Left hindlimb (tissue), 1 donor: ENCODE data around the gene ATXN7L2.
A peak's percentile ranks its signal among the peaks of the same experiment; 100 is the strongest.
"Not testable (repeated sequence)": the region's sequence is repeated elsewhere in the genome, so short reads cannot be mapped to it uniquely, and the experiment has no call there.

ENCODE experiments used
- DNase-seq: peaks from one replicate; pipeline ENCODE4 v3.0.0-alpha.2; 2018

Gene ATXN7L2

GRCh38 chr1:109483672-109484518 is at the start of gene ATXN7L2:
Gene ATXN7L2, plus strand, starts transcription at chr1:109483905. Its CDS starts 49 bp downstream, at chr1:109483954.
- peak; percentile 98 for DNase-seq

DNA sequence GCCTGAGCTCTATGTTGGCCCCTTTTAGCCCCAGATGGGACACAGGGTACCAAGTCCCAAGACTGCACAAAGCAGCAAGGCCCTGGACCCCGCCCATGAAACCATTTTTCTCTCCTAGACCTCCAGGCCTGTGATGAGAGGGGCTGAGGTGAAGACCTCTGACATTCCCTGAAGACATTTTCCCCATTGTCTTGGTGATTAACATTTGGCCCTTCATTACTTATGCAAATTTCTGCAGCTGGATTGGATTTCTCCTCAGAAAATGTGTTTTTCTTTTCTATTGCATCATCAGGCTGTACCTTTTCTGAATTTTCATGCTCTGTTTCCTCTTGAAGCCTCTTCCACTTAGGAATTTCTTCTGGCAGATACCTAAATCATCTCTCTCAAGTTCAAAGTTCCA is 49.2 kb upstream of the ATXN7L2 start:
- DNase-seq: no peak

DNA sequence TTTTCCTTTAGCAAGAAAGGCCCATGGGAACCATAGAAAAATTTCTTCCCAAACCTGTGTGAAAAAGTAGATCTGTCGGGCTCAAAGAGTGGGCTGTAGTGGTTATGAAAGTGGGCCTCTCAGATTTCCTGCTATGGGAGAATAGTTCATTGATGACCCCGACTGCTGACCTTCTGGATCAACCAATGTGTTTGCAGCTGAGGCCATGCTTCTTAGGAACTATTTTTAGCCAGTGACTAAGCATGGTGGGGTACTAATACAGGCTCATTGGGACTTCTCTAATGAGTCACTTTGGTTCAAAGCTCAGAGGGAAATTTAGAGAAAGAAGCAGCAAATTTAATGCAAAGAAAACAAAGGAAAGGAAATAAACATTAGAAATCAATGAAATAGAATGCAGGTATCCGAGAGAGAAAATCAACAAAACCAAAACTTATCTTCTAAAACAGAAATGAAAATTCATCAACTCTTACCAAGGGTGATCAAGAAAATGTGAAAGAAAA is 44.9 kb upstream of the ATXN7L2 start:
- no peak for DNase-seq

DNA sequence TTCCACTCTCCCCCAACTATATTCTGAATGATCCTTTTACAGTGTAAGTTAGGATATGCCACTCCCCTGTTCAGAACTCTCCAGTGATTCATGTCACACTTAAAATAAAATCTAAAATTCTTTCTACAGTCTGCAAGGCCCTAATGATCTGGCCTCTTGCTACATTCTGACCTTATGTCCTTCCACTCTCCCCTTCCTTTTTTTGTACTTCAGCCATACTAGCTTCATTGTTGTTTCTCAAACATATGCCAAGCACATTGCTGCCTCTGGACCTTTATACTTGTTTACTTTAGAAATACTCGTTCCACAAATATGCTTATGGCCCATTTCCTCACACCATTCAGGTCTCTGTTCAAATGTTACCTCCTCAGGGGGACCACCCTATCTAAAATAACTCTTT is 42.6 kb upstream of the ATXN7L2 start:
- DNase-seq: no peak

GRCh38 chr1:109443476-109443875 is 40.2 kb upstream of the ATXN7L2 start:
- no peak for DNase-seq

- DNase-seq: no peak
Observed at GRCh38 chr1:109444346-109444745, 39.4 kb upstream of the ATXN7L2 start.

- not testable (repeated sequence) for DNase-seq
Observed at GRCh38 chr1:109445949-109446695, 37.6 kb upstream of the ATXN7L2 start.

GRCh38 chr1:109447524-109447923 is 36.2 kb upstream of the ATXN7L2 start:
- DNase-seq: no peak

GRCh38 chr1:109454497-109455133 is 29.1 kb upstream of the ATXN7L2 start:
- no peak for DNase-seq

DNA sequence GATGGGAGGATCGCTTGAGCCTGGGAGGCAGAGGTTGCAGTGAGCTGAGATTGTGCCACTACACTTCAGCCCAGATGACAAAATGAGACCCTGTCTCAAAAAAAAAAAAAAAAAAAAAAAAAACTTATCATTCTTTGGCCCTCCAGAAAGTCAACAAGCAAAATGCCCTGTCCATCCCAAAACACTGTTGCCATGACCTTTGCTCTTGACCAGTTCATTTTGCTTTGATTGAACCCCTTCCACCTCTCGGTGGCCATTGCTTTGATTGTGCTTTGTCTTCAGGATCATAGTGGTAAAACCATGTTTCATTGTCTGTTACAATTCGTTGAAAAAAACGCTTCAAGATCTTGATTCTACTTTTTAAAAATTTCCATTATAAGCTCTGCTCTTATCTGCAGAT is 25.9 kb upstream of the ATXN7L2 start:
- no peak for DNase-seq

DNA sequence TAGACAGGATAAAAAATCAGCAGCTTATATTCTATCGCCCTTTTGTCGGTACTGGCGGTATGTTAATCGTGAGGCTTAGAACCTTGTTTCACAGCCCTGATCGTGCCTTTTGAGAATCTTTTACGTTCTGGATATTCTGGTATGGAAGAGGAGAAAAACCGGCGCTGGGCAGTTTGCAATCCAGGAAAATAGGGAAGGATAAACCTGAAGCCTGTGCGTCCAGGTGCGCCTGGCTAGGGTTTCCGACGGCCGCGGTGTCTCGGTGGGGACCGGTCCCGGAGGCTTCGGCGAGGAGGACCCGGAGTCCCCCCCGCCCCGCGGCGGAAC is 17.6 kb upstream of the ATXN7L2 start:
- DNase-seq: no peak

DNA sequence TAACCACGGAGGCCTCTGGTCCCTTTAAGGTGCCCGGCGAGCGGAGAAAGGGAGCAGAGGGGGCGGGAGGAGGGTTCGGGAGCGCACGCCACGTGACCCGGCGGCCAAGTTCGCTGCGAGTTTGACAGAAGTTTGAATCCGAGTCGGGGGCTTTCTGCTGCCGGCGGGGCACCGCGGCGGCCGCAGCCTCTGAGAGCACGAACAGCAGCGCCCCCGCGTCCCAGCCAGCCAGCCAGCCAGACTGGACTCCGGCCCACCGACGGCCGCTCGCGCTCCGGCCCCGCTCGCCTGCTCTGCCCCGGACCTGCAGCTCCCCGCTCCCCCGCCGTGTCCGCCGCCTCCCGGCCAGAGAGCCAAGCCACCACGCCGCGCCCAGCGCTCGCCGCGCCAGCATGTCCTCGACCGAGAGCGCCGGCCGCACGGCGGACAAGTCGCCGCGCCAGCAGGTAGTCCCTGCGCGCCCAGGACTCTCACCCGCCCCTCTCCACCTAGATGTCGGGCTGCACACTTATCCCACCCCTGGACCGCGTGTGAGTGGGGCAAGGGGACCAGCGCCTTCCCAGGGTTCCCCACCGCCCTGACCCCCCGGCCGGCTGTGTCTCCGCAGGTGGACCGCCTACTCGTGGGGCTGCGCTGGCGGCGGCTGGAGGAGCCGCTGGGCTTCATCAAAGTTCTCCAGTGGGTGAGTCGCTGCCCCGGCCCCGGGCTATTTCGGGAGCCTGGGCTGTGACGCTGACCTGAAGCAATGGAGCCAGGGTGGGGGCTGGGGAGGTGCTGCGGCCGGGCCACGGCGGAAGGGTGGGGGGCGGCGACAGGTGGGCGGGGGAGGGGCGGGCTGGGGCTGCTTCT is 17.0 kb upstream of the ATXN7L2 start, which contains the start of gene SYPL2:
TSS of gene SYPL2 (plus strand) at position 95 of the 849 bp plus-strand sequence. CDS start at position 393, 298 bp downstream.
- peak; percentile 67 for DNase-seq

GRCh38 chr1:109467301-109467777 is 16.4 kb upstream of the ATXN7L2 start:
- no peak for DNase-seq

DNA sequence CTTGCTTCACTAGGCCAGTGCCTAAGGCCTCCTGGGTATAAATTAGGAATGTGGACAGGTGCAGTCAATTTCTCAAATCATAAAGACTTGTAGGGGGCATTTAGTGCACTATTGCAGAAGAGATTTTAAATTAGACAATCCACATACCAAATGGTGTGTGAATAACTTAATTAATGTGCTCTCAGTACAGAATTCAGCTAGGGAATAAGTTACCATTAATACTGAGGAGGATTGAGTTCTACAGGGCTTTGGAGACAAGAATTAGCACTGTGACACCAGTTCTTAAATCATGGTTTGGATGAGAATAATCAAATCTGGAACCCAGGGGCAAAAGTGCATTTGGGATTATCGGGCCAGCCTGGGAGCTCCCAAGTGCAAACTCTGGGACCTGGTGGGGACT is 15.6 kb upstream of the ATXN7L2 start:
- no peak for DNase-seq

DNA sequence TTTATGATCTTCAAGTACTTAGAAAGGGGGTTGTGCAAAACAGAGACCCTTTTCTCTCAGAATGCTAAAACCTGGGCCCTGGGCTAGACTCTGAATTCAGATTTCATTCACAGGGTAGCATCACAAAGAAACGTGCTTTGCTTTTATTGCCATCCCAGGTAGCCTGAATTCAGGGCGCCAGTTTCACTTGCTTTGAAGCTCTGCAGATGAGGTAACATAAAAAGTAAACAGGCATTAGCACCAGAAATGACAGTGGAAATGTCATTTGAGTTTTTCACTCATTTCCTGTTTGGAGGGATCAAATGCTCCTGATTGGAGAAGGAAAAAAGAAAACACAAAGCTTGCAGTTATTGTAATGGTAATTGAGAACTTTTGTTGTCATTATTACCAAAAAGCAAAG is 14.8 kb upstream of the ATXN7L2 start:
- DNase-seq: no peak

GRCh38 chr1:109470245-109470644 is 13.5 kb upstream of the ATXN7L2 start:
- DNase-seq: no peak

DNA sequence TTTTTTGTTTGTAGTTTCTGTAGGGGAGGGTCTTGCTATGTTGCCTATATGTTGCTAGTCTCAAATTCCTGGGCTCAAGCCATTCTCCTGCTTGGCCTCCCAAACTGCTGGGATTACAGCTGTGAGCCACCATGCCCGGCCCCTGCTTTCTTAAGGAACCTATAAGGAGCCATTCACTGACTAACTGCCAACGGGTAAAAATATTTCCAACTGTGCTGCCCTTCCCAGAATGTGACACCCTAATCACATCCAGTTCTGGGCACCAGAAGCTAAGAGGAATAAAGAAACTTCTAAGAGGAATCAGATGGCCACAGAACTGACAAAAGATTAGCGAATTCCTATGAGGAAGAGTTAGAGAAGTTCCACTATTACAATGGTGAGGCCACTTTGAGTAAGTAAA is 10.9 kb upstream of the ATXN7L2 start:
- no peak for DNase-seq

DNA sequence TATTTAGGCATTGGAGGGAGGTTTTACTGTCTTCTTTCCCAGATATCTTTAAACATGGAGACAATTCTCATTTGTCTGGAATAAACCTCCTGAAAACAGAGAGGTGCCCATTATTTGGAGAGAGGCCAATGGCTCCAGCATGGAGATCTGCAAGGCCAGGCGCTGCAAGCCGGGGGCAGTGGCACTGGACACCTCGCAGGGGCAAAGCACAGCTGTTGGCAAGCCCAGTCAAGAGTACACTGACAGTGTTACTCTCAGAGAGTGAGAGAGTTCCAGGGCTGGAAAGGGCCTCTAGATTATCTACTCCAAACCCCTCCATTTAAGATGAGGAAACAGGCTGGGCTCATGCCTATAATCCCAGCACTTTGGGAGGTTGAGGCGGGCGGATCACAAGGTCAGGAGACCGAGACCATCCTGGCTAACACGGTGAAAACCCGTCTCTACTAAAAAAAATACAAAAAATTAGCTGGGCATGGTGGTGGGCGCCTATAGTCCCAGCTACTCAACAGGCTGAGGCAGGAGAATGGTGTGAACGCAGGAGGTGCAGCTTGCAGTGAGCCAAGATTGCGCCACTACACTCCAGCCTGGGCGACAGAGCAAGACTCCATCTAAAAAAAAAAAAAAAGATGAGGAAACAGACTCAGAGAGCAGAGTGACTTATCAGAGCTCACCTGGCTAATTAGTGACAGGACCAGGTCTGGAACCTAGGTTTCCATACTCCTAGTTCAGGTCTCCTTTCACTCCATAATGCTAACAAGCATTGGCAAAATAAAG is 10.2 kb upstream of the ATXN7L2 start:
- DNase-seq: not testable (repeated sequence)

- DNase-seq: no peak
Observed at GRCh38 chr1:109474697-109475096, 9.0 kb upstream of the ATXN7L2 start.

DNA sequence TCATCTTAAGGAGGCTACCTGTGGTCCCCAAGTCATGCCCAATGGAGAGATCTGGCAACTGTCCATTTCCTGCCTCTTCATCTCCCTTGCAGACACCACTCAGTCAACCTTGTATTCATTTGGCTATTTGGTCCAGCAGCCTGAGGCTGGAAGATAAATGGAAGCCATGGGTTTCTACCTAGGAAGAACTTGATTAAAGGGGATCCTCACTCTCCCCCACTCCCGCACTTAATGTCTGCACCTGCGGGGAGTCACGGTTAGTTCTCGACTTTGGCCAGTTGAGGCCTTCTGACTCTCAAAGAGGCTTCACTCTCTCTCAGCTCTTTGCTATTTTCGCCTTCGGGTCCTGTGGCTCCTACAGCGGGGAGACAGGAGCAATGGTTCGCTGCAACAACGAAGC is 8.4 kb upstream of the ATXN7L2 start:
- DNase-seq: no peak

DNA sequence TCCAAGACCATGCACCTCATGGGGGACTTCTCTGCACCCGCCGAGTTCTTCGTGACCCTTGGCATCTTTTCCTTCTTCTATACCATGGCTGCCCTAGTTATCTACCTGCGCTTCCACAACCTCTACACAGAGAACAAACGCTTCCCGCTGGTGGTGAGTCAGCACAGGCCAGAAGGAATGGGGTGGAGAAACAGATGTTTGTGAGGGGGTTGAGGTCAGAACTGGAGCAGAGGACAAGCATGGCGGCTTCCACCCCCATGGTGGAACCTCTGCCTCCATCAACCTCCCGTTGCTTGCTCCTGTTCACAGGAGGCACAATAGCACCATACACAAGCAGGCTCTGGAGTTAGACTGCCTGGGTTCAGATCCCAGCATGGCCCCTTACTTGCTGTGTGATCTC is 6.9 kb upstream of the ATXN7L2 start:
- DNase-seq: no peak

- DNase-seq: no peak
Observed at GRCh38 chr1:109477821-109478220, 5.9 kb upstream of the ATXN7L2 start.
